ENCODE data around the gene NMNAT2. TPM values are rescaled to one million over a fixed set of nuclear protein-coding genes. Genes with fewer than 3 reads are reported as not detected.

The NMNAT2 gene
- total and polyA plus RNA-seq, 2 of the 8 experiments (the other 6 are each of a cell fraction or from before 2014, with no cell fraction given), result 6.5 to 20.9 TPM

GRCh38 chr1:183274836-183275235 lies 143.3 kb downstream of the NMNAT2 start:
- H3K79me2 ChIP-seq (ENCODE audit: control insufficient read depth in 1 of 2, insufficient read depth in 2 of 2, low read length in 2 of 2), result no peaks in the 10 kb centered on the region
- FAIRE-seq (no peak), DNase-seq (ENCODE audit: low read depth in 1 of 2, low spot score in 2 of 2) (no peak)
- H3K4ac ChIP-seq (replicated peaks; ENCODE audit: insufficient read length, low read depth, low read length), result no peak overlapping the region
- H3K23me2 ChIP-seq (ENCODE audit: low read depth, low read length), result no peaks in the 10 kb centered on the region
- no peak overlapping the region for H2BK5ac ChIP-seq (ENCODE audit: low read depth, low read length)
- H3K4me2 ChIP-seq (ENCODE audit: insufficient read depth in 1 of 2, low read depth in 2 of 2, low read length in 2 of 2), result no peak overlapping the region
- H3K56ac ChIP-seq (replicated peaks; ENCODE audit: insufficient read length, low read depth, low read length), result no peak overlapping the region
- H4K8ac ChIP-seq (ENCODE audit: extremely low read depth, insufficient read depth, low read length), result no peak overlapping the region
- H4K5ac ChIP-seq (ENCODE audit: insufficient read length, low read depth, low read length), result no peak overlapping the region
- H3K79me1 ChIP-seq (ENCODE audit: low read depth, low read length), result no peaks in the 10 kb centered on the region
- ChIA-PET POLR2A (ENCODE audit: partially characterized antibody) (no interaction called here), CTCF (ENCODE audit: partially characterized antibody) (interaction anchor here (1.5 kb wide), 1 partner anchor 12 kb away, joined by 3 read pairs; no protein-coding TSS in a partner anchor)
- 96% methylated on average over 3 of the region's 3 CpGs; no CpG with 5 or more reads in 1 of the 2 experiments for WGBS, 2 experiments (ENCODE audit: extremely low coverage in 1 of 2, insufficient coverage in 1 of 2, insufficient read length in 1 of 2, insufficient replicate concordance in 2 of 2, low coverage in 1 of 2, low lambda C conversion rate in 2 of 2, missing lambda C conversion rate in 1 of 2)
- H4K20me1 ChIP-seq (replicated peaks in 1 of 2; ENCODE audit: control insufficient read depth in 1 of 2, insufficient read depth in 2 of 2, low read length in 2 of 2), result no peaks in the 10 kb centered on the region
- no peak overlapping the region for H2AFZ ChIP-seq (ENCODE audit: low read length)
- no peak overlapping the region for H3K18ac ChIP-seq (ENCODE audit: extremely low read depth, low read length)
- no peak overlapping the region for H2BK120ac ChIP-seq (replicated peaks; ENCODE audit: low read depth, low read length)
- no peaks in the 10 kb centered on the region for H3K36me3 ChIP-seq (ENCODE audit: control insufficient read depth in 2 of 4, insufficient read depth in 4 of 4, low read length in 3 of 4)
- no peak overlapping the region for H3K14ac ChIP-seq (ENCODE audit: insufficient read length)
- peaks cover 10 to 17% (median 15%) of the 10 kb centered on the region in 4 experiments; a peak in 5 of 7 replicates for H3K4me1 ChIP-seq (replicated peaks in 1 of 4; ENCODE audit: control insufficient read depth in 3 of 4, insufficient read depth in 4 of 4, low read length in 3 of 4)
- no peak overlapping the region for H4K91ac ChIP-seq (replicated peaks; ENCODE audit: insufficient read length, low read length)
- no peaks in the 10 kb centered on the region for H3K9me3 ChIP-seq (ENCODE audit: insufficient read depth in 2 of 2, low read depth in 1 of 2, low read length in 1 of 2)
- no peak overlapping the region for H2BK20ac ChIP-seq (ENCODE audit: low read length)
- H3K9ac ChIP-seq (replicated peaks in 1 of 4; ENCODE audit: extremely low read depth in 1 of 4, low read depth in 3 of 4, low read length in 3 of 4), result no peak overlapping the region
- H3K27me3 ChIP-seq (replicated peaks in 1 of 4; ENCODE audit: control insufficient read depth in 3 of 4, extremely low read depth in 1 of 4, insufficient read depth in 3 of 4, low read length in 3 of 4), result no peaks in the 10 kb centered on the region
- no peak overlapping the region for H3K23ac ChIP-seq (ENCODE audit: insufficient read length)
- no peak overlapping the region for H3K4me3 ChIP-seq (ENCODE audit: extremely low read depth in 1 of 4, insufficient read depth in 2 of 4, low read depth in 3 of 4, low read length in 4 of 4)
- no peak overlapping the region for H2AK5ac ChIP-seq (ENCODE audit: low read depth, low read length)
- H3K27ac ChIP-seq (ENCODE audit: low read depth, low read length), result no peak overlapping the region
- no peak overlapping the region for H2BK12ac ChIP-seq (ENCODE audit: low read depth, low read length)
- H2BK15ac ChIP-seq (ENCODE audit: low read length), result no peak overlapping the region
- TF ChIP-seq RFX5 (IDR thresholded peaks at IDR 0.05; ENCODE audit: borderline replicate concordance, low read depth, low read length) (no peak), SUZ12 (IDR thresholded peaks at IDR 0.05; ENCODE audit: low read length) (no peak), CBX8 (IDR thresholded peaks at IDR 0.05; ENCODE audit: borderline replicate concordance, low read depth, low read length) (no peak), ATF3 (IDR thresholded peaks at IDR 0.05; ENCODE audit: insufficient read depth, low read depth, low read length) (no peak), TEAD4 (IDR thresholded peaks at IDR 0.05; ENCODE audit: low read depth, low read length) (no peak), EZH2 (IDR thresholded peaks at IDR 0.05; ENCODE audit: low read depth, low read length, severe bottlenecking) (no peak), JUN (IDR thresholded peaks at IDR 0.05; ENCODE audit: low read depth, low read length) (no peak), HDAC6 (IDR thresholded peaks at IDR 0.05; ENCODE audit: low read depth, low read length) (no peak), SIRT6 (IDR thresholded peaks at IDR 0.05; ENCODE audit: low read length) (no peak), TAF1 (IDR thresholded peaks at IDR 0.05; ENCODE audit: low read depth, low read length) (no peak), KDM1A (IDR thresholded peaks at IDR 0.05; ENCODE audit: borderline replicate concordance, low read length) (no peak), SP4 (IDR thresholded peaks at IDR 0.05; ENCODE audit: low read length) (no peak), RAD21 (IDR thresholded peaks at IDR 0.05 in 1 of 2, conservative IDR thresholded peaks at IDR 0.05 in 1 of 2; ENCODE audit: low read depth in 2 of 2, low read length in 2 of 2) (no peak), YY1 (IDR thresholded peaks at IDR 0.05; ENCODE audit: low read depth, low read length) (no peak), RBBP5 (IDR thresholded peaks at IDR 0.05; ENCODE audit: borderline replicate concordance, low read depth, low read length) (no peak)
